ENCODE data around the gene MTHFD2L.

The MTHFD2L gene

DNA sequence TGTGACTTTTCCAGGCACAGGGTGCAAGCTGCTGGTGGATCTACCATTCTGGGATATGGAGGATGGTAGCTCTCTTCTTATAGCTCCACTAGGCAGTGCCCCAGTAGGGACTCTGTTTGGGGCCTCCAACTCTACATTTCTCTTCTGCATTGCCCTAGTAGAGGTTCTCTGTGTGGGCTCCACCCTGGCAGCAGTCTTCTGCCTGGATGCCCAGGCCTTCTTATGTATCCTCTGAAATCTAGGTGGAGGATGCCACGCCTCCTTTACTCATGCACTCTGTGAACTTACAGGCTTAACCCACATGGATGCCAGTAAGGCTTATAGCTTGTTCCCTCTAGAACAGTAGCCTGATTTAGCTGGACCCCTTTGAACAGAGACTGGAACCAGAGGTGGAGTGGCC is 186.1 kb downstream of the MTHFD2L start:
- DNase-seq = no peak

Measured in NCI-H1930 (cell line).